HG02610 (cell line): ENCODE measurements around the gene AFF3.
"Not testable (repeated sequence)": the region's sequence is repeated elsewhere in the genome, so short reads cannot be mapped to it uniquely, and the experiment has no call there.

Experiments
- ATAC-seq: cut with Tn5 transposase; IDR thresholded peaks from one replicate; pipeline ENCODE4 v1.9.1; 2021; ENCODE audit warnings: mild to moderate bottlenecking, moderate library complexity; ENCODE audit not compliant: unreplicated experiment

The AFF3 gene

GRCh38 chr2:99938250-99938649, 204.1 kb downstream of the AFF3 start:
- no peak for ATAC-seq

GRCh38 chr2:99936065-99936464, 206.3 kb downstream of the AFF3 start:
- ATAC-seq = no peak

GRCh38 chr2:99935662-99936061, 206.7 kb downstream of the AFF3 start:
- ATAC-seq = no peak

- ATAC-seq = no peak
Measured at GRCh38 chr2:99933894-99934650, 208.3 kb downstream of the AFF3 start.

- not testable (repeated sequence) for ATAC-seq
Measured at GRCh38 chr2:99933491-99933890, 208.9 kb downstream of the AFF3 start.

GRCh38 chr2:99928470-99929053, 213.8 kb downstream of the AFF3 start:
- no peak for ATAC-seq

- ATAC-seq = not testable (repeated sequence)
Measured at GRCh38 chr2:99927690-99928207, 214.6 kb downstream of the AFF3 start.

GRCh38 chr2:99926986-99927385, 215.4 kb downstream of the AFF3 start:
- no peak for ATAC-seq

- ATAC-seq = no peak
Measured at GRCh38 chr2:99925960-99926359, 216.4 kb downstream of the AFF3 start.

GRCh38 chr2:99922664-99923063, 219.7 kb downstream of the AFF3 start:
- ATAC-seq = no peak

- no peak for ATAC-seq
Measured at GRCh38 chr2:99921903-99922302, 220.5 kb downstream of the AFF3 start.

GRCh38 chr2:99918389-99918788, 224.0 kb downstream of the AFF3 start:
- ATAC-seq = no peak

- no peak for ATAC-seq
Measured at GRCh38 chr2:99915108-99915675, 227.2 kb downstream of the AFF3 start.

- no peak for ATAC-seq
Measured at GRCh38 chr2:99911736-99912135, 230.7 kb downstream of the AFF3 start.

- ATAC-seq = no peak
Measured at GRCh38 chr2:99910902-99911301, 231.5 kb downstream of the AFF3 start.

GRCh38 chr2:99905636-99906035, 236.8 kb downstream of the AFF3 start:
- ATAC-seq = no peak

- ATAC-seq = no peak
Measured at GRCh38 chr2:99905025-99905424, 237.4 kb downstream of the AFF3 start.

- no peak for ATAC-seq
Measured at GRCh38 chr2:99903981-99904380, 238.4 kb downstream of the AFF3 start.

GRCh38 chr2:99900556-99900955, 241.8 kb downstream of the AFF3 start:
- no peak for ATAC-seq

GRCh38 chr2:99899882-99900281, 242.5 kb downstream of the AFF3 start:
- ATAC-seq = no peak

- ATAC-seq = no peak
Measured at GRCh38 chr2:99899058-99899855, 243.1 kb downstream of the AFF3 start.
